Gastroesophageal sphincter (tissue), 4 donors: ENCODE data around the gene LRRIQ1. TPM values are rescaled to one million over a fixed set of nuclear protein-coding genes. Genes with fewer than 3 reads are reported as not detected.
"Not testable (repeated sequence)": the region's sequence is repeated elsewhere in the genome, so short reads cannot be mapped to it uniquely, and the experiment has no call there.

Experiments
- ATAC-seq: fragments of 150-250 bp; one replicate; pipeline ENCODE4 v1.9.1; 2016; ENCODE audit warnings: mild to moderate bottlenecking, moderate library complexity
- H3K27ac ChIP-seq, 4 donors: fragments of 200-600 bp; sonication (generic) in 3 of 4; 1 replicate in 3 of 4; 2 replicates in 1 of 4; pipeline ENCODE4 v1.5.1; 2016 to 2019
- H3K27me3 ChIP-seq: fragments of 200-600 bp; sonication (generic); one replicate; pipeline ENCODE4 v1.5.1; 2019
- H3K36me3 ChIP-seq, 2 donors: fragments of 200-600 bp; sonication (generic); one replicate each; pipeline ENCODE4 v1.5.1; 2019; ENCODE audit warnings: control low read depth in 1 of 2
- H3K4me1 ChIP-seq, 3 donors: fragments of 200-600 bp; sonication (generic); 1 replicate in 2 of 3; 2 replicates in 1 of 3; pipeline ENCODE4 v1.5.1; 2016 to 2019; ENCODE audit warnings: control low read depth in 2 of 3
- H3K4me3 ChIP-seq, 2 donors: fragments of 200-600 bp; sonication (generic); one replicate each; pipeline ENCODE4 v1.5.1; 2019; ENCODE audit warnings: mild to moderate bottlenecking in 1 of 2, moderate library complexity in 1 of 2
- H3K9me3 ChIP-seq, 3 donors: fragments of 200-600 bp; sonication (generic); one replicate each; pipeline ENCODE4 v1.5.1; 2017 to 2019; ENCODE audit warnings: control low read depth in 2 of 3
- EP300 ChIP-seq: sonication (generic); formaldehyde crosslinking; IDR thresholded peaks from one replicate; pipeline ENCODE4 v1.6.1; 2017; ENCODE audit warnings: antibody characterized with exemption, mild to moderate bottlenecking
- POLR2A ChIP-seq, 2 donors: fragments of 450-650 bp; IDR thresholded peaks; one replicate each; pipeline ENCODE4 v1.6.1; 2017; ENCODE audit warnings: antibody characterized with exemption in 2 of 2, mild to moderate bottlenecking in 2 of 2, moderate library complexity in 1 of 2
- POLR2AphosphoS5 ChIP-seq: sonication (generic); formaldehyde crosslinking; IDR thresholded peaks from one replicate; pipeline ENCODE4 v1.6.1; 2017; ENCODE audit warnings: antibody characterized with exemption
- WGBS, 2 donors: methylation state at CpG; one replicate each; pipeline ENCODE4 v1.1.5; 2018; ENCODE audit warnings: low coverage in 1 of 2; 5-methylcytosine and 5-hydroxymethylcytosine counted together
- total RNA-seq, 4 donors: library from RNA; depleted of rRNA; stranded (reverse); fragments of >200 nt; gene quantifications; one replicate each; pipeline ENCODE4 v1.1.0, GENCODE V29; 2016
- TF ChIP-seq, protein P1 (sequence below), 4 experiments: fragments of 200-600 bp in 2 of 4; fragments of 450-650 bp in 2 of 4; sonication (generic) in 1 of 4; IDR thresholded peaks; one replicate each; pipeline ENCODE4 v1.5.1; 2017 to 2019; ENCODE audit warnings: antibody characterized with exemption in 4 of 4, mild to moderate bottlenecking in 2 of 4, moderate library complexity in 2 of 4

The LRRIQ1 gene
- total RNA-seq, 4 donors from 2014 or later: 0.31 to 1.4 (median 0.54) TPM; not detected in 1

DNA sequence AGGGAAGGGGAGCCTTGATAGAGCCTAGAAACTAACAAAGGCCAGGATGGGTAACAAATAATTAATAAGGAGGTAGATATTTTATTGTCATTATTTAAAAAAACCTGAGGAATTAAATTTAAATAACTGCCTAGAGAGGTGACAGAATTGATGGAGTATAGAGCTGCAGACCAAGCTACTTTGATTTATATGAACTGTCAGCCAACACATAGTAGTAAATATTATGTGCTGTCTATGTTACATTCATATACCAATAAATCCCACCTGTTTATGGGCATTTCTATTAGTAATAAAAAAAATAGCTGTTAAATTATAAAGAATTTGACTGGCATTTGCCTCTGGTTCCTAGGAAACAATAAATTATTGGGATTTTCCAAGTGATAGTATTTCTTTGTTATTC lies 37.8 kb upstream of the LRRIQ1 start:
- no peaks in the 10 kb centered on the region for H3K36me3 ChIP-seq
- H3K4me1 ChIP-seq: no peaks in the 10 kb centered on the region
- no peak for ATAC-seq
- H3K27ac ChIP-seq: no peak overlapping the region
- TF ChIP-seq, protein P1, sequence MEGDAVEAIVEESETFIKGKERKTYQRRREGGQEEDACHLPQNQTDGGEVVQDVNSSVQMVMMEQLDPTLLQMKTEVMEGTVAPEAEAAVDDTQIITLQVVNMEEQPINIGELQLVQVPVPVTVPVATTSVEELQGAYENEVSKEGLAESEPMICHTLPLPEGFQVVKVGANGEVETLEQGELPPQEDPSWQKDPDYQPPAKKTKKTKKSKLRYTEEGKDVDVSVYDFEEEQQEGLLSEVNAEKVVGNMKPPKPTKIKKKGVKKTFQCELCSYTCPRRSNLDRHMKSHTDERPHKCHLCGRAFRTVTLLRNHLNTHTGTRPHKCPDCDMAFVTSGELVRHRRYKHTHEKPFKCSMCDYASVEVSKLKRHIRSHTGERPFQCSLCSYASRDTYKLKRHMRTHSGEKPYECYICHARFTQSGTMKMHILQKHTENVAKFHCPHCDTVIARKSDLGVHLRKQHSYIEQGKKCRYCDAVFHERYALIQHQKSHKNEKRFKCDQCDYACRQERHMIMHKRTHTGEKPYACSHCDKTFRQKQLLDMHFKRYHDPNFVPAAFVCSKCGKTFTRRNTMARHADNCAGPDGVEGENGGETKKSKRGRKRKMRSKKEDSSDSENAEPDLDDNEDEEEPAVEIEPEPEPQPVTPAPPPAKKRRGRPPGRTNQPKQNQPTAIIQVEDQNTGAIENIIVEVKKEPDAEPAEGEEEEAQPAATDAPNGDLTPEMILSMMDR (IDR thresholded peaks at IDR 0.05): no peak
- H3K9me3 ChIP-seq: no peaks in the 10 kb centered on the region
- H3K27me3 ChIP-seq: no peaks in the 10 kb centered on the region
- H3K4me3 ChIP-seq: no peak overlapping the region

DNA sequence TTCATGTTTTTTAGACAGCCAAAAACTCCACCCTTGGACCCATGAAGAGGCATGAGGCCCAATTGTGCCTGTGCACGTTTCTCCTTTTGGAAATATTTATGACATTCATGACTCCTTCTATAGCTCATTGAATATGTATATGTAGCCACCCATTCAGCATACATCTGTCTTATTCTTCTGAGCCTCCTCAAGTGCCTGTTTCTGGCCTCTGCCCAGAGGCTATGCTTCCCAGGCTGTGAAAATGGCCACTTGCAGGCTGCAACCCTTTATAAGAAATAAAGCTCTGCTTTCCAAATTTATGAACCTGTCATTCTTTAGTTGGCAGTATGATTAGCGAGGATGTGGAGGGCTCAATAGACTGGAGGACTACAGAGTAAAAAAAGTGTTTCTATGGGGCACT lies 35.4 kb upstream of the LRRIQ1 start:
- H3K9me3 ChIP-seq: no peaks in the 10 kb centered on the region
- H3K36me3 ChIP-seq: no peaks in the 10 kb centered on the region
- no peaks in the 10 kb centered on the region for H3K4me1 ChIP-seq
- H3K4me3 ChIP-seq: no peak overlapping the region
- 57 to 66% methylated on average over 1 to 2 of the region's 2 CpGs for WGBS, 2 donors
- TF ChIP-seq, protein P1 (IDR thresholded peaks at IDR 0.05): no peak
- TF ChIP-seq POLR2AphosphoS5: no peak
- no peak for TF ChIP-seq POLR2A (IDR thresholded peaks at IDR 0.05)
- TF ChIP-seq EP300: no peak
- ATAC-seq: no peak
- no peaks in the 10 kb centered on the region for H3K27me3 ChIP-seq
- H3K27ac ChIP-seq: no peak overlapping the region

DNA sequence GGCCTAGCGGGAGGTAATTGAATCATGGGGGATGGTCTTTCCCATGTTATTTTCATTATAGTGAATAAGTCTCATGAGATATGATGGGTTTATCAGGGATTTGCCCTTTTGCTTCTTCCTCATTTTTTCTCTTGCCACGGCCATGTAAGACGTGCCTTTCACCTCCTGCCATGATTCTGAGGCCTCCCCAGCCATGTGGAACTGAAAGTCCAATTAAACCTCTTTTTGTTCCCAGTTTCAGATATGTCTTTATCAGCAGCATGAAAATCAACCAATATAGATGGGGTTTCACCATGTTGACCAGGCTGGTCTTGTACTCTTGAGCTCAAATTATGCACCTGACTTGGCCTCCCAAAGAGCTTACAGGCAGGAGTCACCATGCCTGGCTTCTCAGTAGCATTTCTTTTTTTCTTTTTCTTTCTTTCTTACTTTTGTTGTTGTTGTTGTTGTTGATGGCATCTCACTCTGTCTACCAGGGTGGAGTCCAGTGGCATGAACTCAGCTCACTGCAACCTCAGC lies 33.3 kb upstream of the LRRIQ1 start:
- ATAC-seq: no peak
- H3K27ac ChIP-seq: no peak overlapping the region
- H3K4me1 ChIP-seq: no peaks in the 10 kb centered on the region
- no peaks in the 10 kb centered on the region for H3K9me3 ChIP-seq
- H3K36me3 ChIP-seq: no peaks in the 10 kb centered on the region
- TF ChIP-seq POLR2A (IDR thresholded peaks at IDR 0.05) (no peak), EP300 (no peak), POLR2AphosphoS5 (no peak)
- TF ChIP-seq, protein P1 (IDR thresholded peaks at IDR 0.05): no peak
- no peak overlapping the region for H3K4me3 ChIP-seq
- WGBS, 2 donors: 68 to 72% methylated on average over 3 of the region's 3 CpGs
- no peaks in the 10 kb centered on the region for H3K27me3 ChIP-seq

DNA sequence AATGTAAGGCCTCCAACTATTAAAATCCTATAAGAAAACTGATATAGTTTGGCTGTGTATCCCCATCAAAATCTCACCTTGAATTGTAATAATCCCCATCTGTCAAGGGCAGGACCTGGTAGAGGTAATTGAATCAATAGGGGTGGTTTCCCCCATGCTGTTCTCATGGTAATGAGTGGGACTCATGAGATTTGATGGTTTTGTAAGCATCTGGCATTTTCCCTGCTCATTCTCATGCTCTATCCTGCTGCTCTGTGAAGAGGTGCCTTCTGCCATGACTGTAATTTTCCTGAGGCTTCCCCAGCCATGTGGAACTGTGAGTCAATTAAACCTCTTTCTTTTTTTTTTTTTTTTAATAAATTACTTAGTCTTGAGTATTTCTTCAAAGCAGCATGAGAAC lies 31.9 kb upstream of the LRRIQ1 start:
- ATAC-seq: no peak
- no peaks in the 10 kb centered on the region for H3K9me3 ChIP-seq
- TF ChIP-seq POLR2A (IDR thresholded peaks at IDR 0.05): no peak
- no peak for TF ChIP-seq POLR2AphosphoS5
- no peak for TF ChIP-seq EP300
- TF ChIP-seq, protein P1 (IDR thresholded peaks at IDR 0.05): no peak
- no peaks in the 10 kb centered on the region for H3K36me3 ChIP-seq
- H3K27ac ChIP-seq: no peak overlapping the region
- no peak overlapping the region for H3K4me3 ChIP-seq
- H3K4me1 ChIP-seq: no peaks in the 10 kb centered on the region
- H3K27me3 ChIP-seq: no peaks in the 10 kb centered on the region

DNA sequence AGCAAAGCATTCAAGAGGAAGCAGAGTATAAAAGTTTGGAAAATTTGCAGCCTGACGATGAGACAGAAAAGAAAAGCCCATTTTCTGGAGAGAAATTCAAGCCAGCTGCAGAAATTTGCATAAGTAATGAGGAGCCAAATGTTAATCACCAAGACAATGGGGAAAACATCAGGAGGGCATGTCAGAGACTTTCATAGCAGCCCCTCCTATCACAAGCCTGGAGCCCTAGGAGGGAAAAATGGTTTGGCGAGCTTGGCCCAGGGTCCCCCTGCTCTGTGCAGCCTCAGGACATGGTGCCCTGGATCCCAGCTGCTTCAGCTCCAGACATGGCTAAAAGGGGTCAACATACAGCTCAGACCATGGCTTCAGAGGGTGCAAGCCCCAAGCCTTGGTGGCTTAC lies 31.1 kb upstream of the LRRIQ1 start:
- WGBS, 2 donors: 29% methylated on average over 1 of the region's 2 CpGs; no CpG with 5 or more reads in 1 of the 2 donors
- not testable (repeated sequence) for H3K9me3 ChIP-seq, H3K27ac ChIP-seq, ATAC-seq, H3K4me1 ChIP-seq, H3K4me3 ChIP-seq, H3K27me3 ChIP-seq, H3K36me3 ChIP-seq

- Histone ChIP-seq H3K9me3 (no peaks in the 10 kb centered on the region), H3K36me3 (no peaks in the 10 kb centered on the region), H3K27ac (no peak overlapping the region), H3K4me1 (no peaks in the 10 kb centered on the region), H3K4me3 (no peak overlapping the region), H3K27me3 (no peaks in the 10 kb centered on the region)
- WGBS, 2 donors: 100% methylated on average over 1 of the region's 1 CpG; no CpG with 5 or more reads in 1 of the 2 donors
- ATAC-seq: no peak
- TF ChIP-seq EP300 (no peak), POLR2AphosphoS5 (no peak), POLR2A (IDR thresholded peaks at IDR 0.05) (no peak)
- TF ChIP-seq, protein P1 (IDR thresholded peaks at IDR 0.05): no peak
These were observed 30.5 kb upstream of the LRRIQ1 start for GRCh38 chr12:85005615-85006014.
